Epithelial cell of proximal tubule (primary cell): ENCODE measurements around the gene RABEP1. TPM values are rescaled to one million over a fixed set of nuclear protein-coding genes. Genes with fewer than 3 reads are reported as not detected.

Experiments used
- DNase-seq: peaks from one replicate; pipeline ENCODE4 v3.0.0-alpha.2; 2011; ENCODE audit warnings: low read depth
- H3K4me3 ChIP-seq: 2 replicates; pipeline ENCODE4 v1.5.1; 2011; ENCODE audit warnings: low read depth, mild to moderate bottlenecking, low read length
- CTCF ChIP-seq: conservative IDR thresholded peaks from 2 replicates; pipeline ENCODE4 v1.5.1; 2012; ENCODE audit warnings: low read depth, mild to moderate bottlenecking, low read length
- total RNA-seq: library from RNA; depleted of rRNA; stranded (reverse); fragments of >200 nt; gene quantifications from 2 replicates; pipeline ENCODE4 v1.2.3, GENCODE V29; 2015

Gene RABEP1
- total RNA-seq, 1 donor from 2014 or later: 21.4 TPM

GRCh38 chr17:5257124-5257523, 25.0 kb upstream of the RABEP1 start:
- no peak for TF ChIP-seq CTCF
- H3K4me3 ChIP-seq: no peak overlapping the region
- no peak for DNase-seq

GRCh38 chr17:5260542-5260941, 21.5 kb upstream of the RABEP1 start:
- no peak for DNase-seq
- H3K4me3 ChIP-seq: no peak overlapping the region
- no peak for TF ChIP-seq CTCF

DNA sequence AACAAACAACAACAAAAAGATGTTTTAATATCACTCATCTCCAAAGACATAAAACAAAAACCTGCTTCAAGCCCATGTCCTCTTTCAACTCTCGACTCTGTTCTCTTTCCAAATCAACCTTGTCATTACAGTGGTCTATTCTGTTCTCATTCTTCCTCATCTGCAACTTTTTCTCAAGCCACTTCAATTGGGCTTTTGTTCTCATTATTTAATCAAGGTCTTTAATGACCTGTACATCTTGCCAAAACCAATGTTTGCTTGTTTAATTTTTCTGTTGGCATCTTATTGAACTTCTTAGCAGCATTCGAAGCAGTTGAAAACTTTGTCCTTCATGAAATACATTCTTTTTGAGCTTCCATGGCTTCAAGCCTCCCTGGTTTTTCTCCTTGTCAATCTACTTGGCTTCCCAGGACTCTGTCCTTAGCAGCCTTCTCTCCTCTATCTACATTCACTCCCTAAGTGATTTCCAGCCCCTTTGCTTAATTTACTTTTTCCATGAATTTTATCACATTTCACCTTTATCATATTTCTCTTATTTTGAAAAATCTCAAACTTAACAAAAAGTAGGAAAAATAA, 19.6 kb upstream of the RABEP1 start:
- no peak for TF ChIP-seq CTCF
- no peak overlapping the region for H3K4me3 ChIP-seq
- DNase-seq: no peak

GRCh38 chr17:5263441-5263840, 18.6 kb upstream of the RABEP1 start:
- TF ChIP-seq CTCF: no peak
- H3K4me3 ChIP-seq: no peak overlapping the region
- DNase-seq: no peak

GRCh38 chr17:5264893-5265292, 17.2 kb upstream of the RABEP1 start:
- no peak for TF ChIP-seq CTCF
- no peak overlapping the region for H3K4me3 ChIP-seq
- no peak for DNase-seq

GRCh38 chr17:5269241-5269960, 12.7 kb upstream of the RABEP1 start:
- no peak for TF ChIP-seq CTCF

GRCh38 chr17:5272322-5272721, 9.8 kb upstream of the RABEP1 start:
- no peak for TF ChIP-seq CTCF
- no peak overlapping the region for H3K4me3 ChIP-seq
- DNase-seq: no peak

More at GRCh38 chr17:5269241-5269960, 12.7 kb upstream of the RABEP1 start:
- H3K4me3 ChIP-seq: no peak overlapping the region
- DNase-seq: no peak
